Stimulated activated CD8-positive, alpha-beta memory T cell treated with anti-CD3 and anti-CD28 coated beads, Interleukin-15, amount 100 ng/mL, for 1 hour (primary cell): Measurements from ENCODE around the gene TMEM202.
"Not testable (repeated sequence)": the region's sequence is repeated elsewhere in the genome, so short reads cannot be mapped to it uniquely, and the experiment has no call there.

Experiments used
- DNase-seq: peaks from one replicate; pipeline ENCODE4 v3.0.0-alpha.2; 2020; ENCODE audit warnings: low read depth

TMEM202 gene

DNA sequence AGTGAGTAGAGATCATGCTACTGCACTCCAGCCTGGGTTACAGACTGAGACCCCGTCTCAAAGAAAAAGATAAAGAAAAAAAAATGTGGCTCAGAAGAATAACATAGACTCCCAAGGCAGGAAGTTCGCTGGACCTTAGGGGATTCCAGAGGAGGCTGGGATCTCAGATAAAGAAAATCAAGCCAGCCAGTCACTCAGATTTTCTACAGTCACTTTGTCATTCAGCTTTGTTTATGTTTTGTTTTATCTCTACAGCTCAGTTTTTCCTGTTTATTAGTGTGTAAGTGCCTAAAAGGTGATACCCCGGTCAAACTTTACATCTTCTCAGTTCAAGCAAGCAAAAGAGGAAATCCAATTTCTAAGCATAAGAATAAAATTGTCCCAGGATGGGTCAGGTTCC is 6.3 kb downstream of the TMEM202 start:
- no peak for DNase-seq

DNA sequence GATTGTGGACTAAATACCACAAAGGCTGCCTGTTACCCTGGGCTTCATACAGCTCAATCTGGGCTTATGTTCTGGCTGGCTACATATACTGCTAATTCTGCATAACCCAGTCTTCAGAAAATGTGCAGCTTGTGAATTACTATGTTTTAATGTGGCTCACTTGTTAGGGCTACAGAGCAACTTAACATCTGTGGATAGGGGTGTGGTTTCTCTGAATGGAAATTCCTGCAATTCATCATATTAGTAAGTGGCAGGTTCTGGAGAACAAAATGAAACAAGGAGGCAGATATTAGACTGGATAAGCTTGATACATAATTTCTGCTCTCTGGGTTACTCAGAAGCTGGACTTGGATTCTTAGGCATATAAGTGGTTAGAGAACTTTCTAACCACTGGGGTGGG is 6.7 kb downstream of the TMEM202 start:
- no peak for DNase-seq

DNA sequence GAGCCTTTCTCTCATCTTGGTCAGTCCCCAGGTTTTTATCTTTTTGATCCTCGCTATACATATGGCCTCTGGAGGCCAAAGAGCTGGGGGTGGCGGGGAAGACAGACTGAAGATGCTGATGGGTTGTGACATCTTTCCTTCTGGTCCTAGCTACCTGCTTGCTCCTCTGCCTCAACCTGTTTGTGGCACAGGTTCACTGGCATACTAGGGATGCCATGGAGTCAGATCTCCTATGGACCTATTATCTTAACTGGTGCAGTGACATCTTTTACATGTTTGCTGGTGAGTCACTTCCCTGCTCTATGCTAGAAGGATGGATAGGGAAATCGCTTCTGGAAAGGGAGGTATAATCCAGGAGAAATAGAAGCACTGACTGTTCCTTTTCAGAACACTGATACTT is 8.8 kb downstream of the TMEM202 start:
- DNase-seq, result no peak

DNA sequence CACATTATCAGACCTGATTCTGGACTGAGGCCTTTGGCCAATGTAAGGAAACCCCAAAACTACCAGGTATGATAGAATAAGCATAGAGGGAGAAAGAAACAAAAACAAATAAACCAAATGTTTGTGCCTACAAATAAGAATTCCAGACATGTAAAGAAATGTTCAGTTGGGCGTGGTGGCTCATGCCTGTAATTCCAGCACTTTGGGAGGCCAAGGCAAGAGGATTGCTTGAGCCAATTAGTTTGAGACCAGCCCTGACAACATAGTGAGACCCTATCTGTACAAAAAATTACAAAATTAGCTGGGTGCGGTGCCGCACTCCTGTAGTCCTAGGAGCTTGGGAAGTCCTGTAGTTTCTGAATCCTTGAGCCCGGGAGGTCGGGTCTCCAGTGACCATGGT is 13.0 kb downstream of the TMEM202 start:
- no peak for DNase-seq

DNA sequence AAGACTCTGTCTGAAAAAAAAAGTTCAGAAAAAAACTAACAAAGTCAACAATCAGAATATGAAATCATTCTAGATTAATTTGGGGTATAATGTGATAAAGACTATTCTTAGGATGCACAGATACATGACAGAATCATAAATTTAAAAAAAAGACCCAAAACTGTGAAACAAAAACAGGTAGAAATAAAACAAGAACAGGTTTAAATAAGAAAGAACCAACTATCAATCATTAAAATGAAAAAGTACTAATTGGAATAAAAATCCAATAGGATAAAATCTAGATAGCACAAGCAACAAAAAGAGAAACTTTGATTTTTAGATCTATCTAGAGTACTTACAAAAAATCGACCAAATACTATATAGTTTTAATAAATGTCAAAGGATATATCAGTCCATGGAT is 13.4 kb downstream of the TMEM202 start:
- DNase-seq, result no peak

DNA sequence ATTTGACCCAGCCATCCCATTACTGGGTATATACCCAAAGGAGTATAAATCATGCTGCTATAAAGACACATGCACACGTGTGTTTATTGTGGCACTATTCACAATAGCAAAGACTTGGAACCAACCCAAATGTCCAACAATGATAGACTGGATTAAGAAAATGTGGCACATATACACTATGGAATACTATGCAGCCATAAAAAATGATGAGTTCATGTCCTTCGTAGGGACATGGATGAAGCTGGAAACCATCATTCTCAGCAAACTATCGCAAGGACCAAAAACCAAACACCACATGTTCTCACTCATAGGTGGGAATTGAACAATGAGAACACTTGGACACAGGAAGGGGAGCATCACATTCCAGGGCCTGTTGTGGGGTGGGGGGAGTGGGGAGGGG is 15.2 kb downstream of the TMEM202 start:
- DNase-seq, result not testable (repeated sequence)

DNA sequence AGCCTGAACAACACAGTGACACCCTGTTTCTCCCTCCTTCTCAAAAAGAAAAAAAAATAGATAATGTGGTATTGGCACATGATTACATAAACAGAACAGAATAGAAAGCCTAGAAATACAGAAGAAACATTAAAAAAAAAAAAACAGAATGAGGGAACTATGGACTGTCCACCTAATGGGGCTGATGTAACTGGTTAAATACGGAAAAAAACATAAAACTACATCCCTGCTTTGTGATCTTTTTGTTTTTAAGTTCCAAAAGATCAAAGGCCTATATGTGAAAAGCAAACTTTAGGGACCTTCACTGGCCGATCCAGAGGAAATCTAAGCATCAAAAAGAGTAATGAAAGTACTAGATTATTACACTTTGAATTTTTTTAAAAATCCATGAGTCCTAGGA is 17.2 kb downstream of the TMEM202 start:
- no peak for DNase-seq

DNA sequence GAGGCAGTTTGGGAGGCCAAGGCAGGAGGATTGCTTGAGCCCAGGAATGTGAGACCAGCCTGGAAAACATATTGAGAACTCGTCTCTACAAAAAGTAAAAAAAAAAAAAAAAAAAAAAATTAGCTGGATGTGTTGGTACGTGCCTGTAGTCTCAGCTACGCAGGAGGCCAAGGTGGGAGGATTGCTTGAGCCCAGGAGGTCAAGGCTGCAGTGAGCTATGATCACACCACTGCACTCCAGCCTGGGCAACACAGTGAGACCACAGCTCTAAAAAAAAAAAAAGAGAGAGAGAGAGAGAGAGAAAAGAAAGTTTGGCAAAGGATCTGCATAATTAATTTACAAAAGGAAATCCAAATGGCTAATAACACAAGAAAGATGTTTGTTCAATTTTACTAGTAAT is 21.7 kb downstream of the TMEM202 start:
- DNase-seq, result not testable (repeated sequence)

DNA sequence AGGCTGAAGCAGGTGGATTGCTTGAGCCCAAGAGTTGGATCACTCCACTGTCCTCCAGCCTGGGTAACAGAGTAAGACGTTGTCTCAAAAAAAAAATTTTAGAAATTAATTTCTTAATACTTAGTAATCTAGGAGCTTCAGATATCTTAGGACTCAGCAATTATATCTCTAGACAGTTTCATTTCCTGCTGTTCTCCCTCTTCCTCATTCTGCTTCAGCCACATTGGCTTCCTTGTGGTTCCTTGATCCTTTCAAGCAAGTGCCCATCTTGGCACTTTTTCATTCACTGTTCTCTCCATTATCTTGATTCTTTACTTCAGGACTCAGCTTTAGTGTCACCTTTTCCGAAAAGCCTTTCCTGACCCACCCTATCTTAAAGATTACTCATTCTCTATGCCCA is 22.5 kb downstream of the TMEM202 start:
- DNase-seq, result no peak

DNA sequence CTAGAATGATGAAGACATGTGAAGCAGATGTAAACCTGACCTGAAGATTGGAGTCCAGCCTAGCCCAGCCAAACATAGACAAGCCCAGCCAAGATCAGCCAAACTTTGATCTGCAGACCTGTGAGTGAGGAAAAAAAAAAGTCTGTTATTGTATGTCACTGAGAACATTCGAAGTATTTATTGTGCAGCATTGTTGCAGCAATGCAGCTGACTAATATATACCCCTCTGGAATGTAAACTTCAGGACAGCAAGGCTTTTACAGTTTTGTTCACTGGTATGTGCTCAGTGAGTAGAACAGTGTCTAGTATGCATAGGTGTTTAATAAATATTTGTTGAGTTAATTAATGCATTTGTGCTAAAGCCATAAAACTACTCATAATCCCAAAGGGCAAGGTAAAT is 23.4 kb downstream of the TMEM202 start:
- DNase-seq, result no peak

DNA sequence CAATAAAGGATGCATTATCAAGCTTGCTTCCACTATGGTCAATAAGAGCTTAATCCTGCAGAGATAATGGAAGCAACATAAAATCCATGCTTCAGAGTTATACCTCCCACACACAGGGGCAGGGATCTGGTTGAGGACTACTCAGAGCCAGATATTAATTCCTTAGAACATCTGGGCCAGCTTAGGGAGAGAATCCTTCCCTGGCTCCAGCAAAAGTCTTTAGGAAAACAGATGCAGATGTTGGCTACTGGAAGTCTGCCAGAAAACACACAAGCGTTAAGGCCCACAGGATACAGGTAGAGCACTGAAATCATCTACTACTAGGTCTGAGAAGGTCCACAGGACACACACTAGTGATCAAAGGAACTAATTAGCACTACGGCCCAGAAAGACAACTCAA is 25.2 kb downstream of the TMEM202 start:
- no peak for DNase-seq

DNA sequence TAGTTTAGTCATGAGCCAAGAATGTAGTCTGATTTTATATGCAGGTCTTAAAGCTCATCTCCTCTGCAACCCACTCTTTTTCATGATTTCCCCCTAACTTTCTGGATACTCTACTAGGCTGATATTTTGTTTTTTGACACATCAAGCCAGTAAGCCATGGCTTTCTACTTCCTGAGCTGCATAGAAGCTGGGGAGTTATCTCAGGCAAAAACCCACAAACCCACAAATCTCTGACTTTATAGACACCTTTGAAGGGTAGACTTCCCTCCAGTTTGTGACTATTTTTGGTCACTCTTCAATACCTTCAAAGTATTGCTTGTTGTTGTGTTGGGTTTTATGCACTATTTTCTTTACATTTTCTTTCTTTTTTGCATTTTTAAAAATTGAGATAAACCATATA is 28.6 kb downstream of the TMEM202 start:
- no peak for DNase-seq

DNA sequence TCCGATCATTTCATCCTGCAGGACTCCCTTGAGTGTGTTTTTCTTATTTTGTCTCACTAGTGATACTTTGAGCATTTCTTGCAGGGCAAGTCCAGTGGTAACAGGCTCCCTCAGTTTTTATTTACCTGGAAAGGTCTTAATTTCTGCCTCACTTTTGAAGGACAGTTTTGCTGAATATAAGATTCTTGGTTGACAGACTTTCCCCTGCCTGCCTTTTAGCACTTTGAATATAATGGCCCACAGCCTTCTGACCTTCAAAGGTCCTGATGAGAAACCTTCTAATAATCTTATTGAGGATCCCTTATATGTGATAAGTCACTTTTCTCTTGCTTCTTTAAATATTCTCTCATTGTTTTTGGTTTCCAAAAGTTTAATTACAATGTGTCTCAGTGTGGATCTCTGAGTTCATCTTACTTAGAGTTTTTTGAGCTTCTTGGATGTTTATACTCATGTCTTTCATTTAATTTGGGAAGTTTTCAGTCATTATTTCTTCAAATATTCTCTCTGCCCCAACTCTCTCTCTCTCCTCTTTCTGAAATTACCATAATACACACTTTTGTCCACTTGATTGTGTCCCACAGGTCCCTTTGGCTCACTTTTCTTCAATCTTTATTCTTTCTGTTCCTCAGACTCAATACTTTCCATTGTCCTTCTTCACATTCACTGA is 39.7 kb downstream of the TMEM202 start:
- DNase-seq, result no peak

DNA sequence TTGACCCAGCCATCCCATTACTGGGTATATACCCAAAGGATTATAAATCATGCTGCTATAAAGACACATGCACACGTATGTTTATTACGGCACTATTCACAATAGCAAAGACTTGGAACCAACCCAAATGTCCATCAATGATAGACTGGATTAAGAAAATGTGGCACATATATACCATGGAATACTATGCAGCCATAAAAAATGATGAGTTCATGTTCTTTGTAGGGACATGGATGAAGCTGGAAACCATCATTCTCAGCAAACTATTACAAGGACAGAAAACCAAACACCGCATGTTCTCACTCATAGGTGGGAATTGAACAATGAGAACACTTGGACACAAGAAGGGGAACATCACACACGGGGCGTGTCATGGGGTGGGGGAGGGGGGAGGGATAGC is 44.7 kb downstream of the TMEM202 start:
- not testable (repeated sequence) for DNase-seq

DNA sequence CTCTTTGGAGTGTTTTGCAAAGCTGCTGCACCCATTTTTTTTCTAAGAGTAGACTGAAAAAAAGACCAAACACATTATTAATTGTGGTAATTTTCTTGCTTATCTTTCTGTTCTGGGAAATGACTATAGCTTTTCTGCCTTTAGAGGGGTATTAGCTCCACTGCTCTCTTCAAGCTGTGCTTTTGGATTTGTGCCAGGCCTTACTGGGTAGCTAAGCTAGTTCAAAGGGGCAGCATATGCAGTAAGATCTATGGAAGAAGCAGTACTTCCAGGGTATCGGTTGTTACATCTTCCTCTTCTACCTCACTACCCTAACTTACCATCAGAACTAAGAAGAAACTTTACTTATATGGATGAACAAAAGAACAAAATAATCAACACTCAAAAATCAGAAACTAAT is 47.3 kb downstream of the TMEM202 start:
- no peak for DNase-seq

DNA sequence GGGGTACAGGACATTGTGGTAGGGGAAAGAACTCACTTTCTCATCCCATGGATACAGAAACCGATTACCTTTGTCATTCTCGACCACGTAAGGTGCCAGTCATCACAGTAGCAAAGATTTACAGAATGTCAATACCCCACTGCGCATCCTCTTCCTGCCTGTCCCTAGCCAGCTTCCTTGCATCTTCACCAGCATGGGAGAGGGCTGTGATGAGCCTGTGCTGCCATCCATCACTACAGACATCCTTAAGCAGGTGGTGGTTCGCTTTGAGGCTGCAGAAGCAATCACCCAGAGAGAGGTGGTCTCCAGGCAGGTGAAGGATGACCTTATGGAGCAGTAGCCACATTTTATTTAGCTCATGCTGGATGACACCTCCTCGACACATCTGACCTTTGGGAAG is 52.7 kb downstream of the TMEM202 start:
- DNase-seq, result no peak

DNA sequence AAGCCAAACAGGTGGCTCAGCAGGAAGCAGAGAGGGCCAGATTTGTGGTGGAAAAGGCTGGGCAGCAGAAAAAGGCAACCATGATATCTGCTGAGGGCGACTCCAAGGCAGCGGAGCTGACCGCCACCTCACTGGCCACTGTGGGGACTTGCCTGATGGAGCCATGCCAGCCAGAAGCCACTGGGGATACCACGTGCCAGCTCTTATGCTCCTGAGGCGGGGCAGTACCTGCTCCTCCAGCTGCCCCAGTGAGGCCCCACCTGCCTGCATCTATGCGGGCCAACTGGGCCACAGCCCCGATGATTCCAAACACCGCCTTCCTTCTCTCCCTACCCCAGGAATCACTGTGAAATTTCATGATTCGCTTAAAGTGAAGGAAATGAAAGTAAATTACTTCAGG is 53.1 kb downstream of the TMEM202 start:
- DNase-seq, result no peak

DNA sequence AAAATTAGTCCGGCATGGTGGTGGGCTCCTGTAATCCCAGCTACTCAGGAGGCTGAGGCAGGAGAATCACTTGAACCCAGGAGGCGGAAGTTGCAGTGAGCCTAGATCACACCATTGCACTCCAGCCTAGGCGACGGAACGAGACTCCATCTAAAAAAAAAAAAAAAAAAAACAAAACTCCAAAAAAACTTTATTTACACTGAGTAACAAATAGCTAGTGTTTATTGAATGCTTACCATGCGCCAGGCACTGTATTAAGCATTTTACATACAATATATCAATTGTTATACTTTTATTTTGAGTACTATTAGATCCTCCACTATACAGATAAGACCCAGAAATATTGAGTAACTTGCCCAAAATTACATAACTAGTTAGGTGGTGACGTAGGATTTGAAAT is 58.6 kb downstream of the TMEM202 start:
- no peak for DNase-seq
